Breast epithelium (tissue), 3 donors: Measurements from ENCODE around the gene PKD2L1.
A peak's percentile ranks its signal among the peaks of the same experiment; 100 is the strongest.

Experiments used
- POLR2A ChIP-seq: fragments of 450-650 bp; IDR thresholded peaks from one replicate; pipeline ENCODE4 v1.6.1; 2016; ENCODE audit warnings: antibody characterized with exemption, mild to moderate bottlenecking, moderate library complexity
- POLR2AphosphoS5 ChIP-seq, 3 donors: sonication (generic); formaldehyde crosslinking; IDR thresholded peaks; one replicate each; pipeline ENCODE4 v1.6.1; 2017; ENCODE audit warnings: antibody characterized with exemption in 3 of 3
- TF ChIP-seq, protein P1 (sequence below), 3 donors: fragments of 450-650 bp; IDR thresholded peaks; one replicate each; pipeline ENCODE4 v1.5.1; 2016 to 2017; ENCODE audit warnings: antibody characterized with exemption in 3 of 3, mild to moderate bottlenecking in 3 of 3, moderate library complexity in 3 of 3

DNA sequence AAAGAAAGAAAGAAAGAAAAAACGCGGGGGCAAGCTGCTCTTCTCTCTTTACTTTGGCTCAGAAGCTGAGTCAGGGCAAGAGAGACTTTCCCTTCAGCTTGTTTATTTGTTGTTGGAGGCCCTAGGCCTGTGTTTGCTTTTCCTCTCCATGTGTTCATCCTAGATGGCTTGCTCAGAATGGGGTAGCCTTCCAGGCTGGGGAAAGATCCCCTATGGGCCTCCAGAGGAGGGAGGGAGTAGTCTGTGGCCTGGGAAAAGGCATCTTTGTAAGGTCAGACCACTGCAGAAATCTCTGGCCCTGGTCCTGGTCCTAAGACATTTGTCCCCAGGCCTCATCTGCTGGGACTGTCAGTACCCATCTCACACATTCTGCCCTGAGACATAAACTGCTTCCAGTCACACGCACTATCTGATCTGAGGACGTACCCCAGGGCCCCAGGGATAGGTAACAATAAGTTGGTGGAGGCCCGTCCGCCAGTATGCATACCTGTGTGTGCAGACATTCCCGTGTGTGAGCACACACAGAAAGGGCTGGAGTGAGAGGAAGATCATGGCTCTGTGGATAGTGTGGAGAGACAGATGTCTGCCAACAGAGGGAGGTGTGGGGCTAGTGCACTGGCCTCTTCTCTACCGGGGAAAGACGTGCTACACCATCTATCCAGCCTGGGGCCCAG is 12.1 kb upstream of the PKD2L1 start:
- TF ChIP-seq POLR2A (no peak), POLR2AphosphoS5 (IDR thresholded peaks at IDR 0.05) (no peak)
- TF ChIP-seq, protein P1, sequence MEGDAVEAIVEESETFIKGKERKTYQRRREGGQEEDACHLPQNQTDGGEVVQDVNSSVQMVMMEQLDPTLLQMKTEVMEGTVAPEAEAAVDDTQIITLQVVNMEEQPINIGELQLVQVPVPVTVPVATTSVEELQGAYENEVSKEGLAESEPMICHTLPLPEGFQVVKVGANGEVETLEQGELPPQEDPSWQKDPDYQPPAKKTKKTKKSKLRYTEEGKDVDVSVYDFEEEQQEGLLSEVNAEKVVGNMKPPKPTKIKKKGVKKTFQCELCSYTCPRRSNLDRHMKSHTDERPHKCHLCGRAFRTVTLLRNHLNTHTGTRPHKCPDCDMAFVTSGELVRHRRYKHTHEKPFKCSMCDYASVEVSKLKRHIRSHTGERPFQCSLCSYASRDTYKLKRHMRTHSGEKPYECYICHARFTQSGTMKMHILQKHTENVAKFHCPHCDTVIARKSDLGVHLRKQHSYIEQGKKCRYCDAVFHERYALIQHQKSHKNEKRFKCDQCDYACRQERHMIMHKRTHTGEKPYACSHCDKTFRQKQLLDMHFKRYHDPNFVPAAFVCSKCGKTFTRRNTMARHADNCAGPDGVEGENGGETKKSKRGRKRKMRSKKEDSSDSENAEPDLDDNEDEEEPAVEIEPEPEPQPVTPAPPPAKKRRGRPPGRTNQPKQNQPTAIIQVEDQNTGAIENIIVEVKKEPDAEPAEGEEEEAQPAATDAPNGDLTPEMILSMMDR (IDR thresholded peaks at IDR 0.05), result peak; percentile 9 to 74 (median 48)
